GM12878 (cell line): ENCODE results near the gene GPR173. TPM values are rescaled to one million over a fixed set of nuclear protein-coding genes. Genes with fewer than 3 reads are reported as not detected.

Source experiments
- ATAC-seq: fragments of 200-7000 bp; cut with Tn5 transposase; 3 replicates; pipeline ENCODE4 v1.9.1; 2020; ENCODE audit warnings: mild to moderate bottlenecking, moderate library complexity
- BruUV-seq: library from RNA; stranded (reverse); fragments of 400-500 nt; replicated peaks from 2 replicates; lab custom pipeline; 2021; lab: Mats Ljungman, UMichigan
- CTCF ChIA-PET: fragments of 300-600 bp; sonication (Branson Sonifier 250); formaldehyde crosslinking; extraction: SDS; loops from one replicate; lab custom pipeline; 2021; ENCODE audit warnings: inconsistent platforms; lab: Yijun Ruan, JAX
- POLR2A ChIA-PET: fragments of 350-600 bp; formaldehyde crosslinking; extraction: SDS; loops from one replicate; lab custom pipeline; 2021; ENCODE audit warnings: inconsistent platforms; lab: Charles Lee
- RAD21 ChIA-PET: fragments of 300-600 bp; sonication (Branson Sonifier 250); formaldehyde crosslinking; loops from one replicate; lab custom pipeline; 2023; ENCODE audit warnings: antibody characterized with exemption; ENCODE audit not compliant: unreplicated experiment; lab: Charles Lee
- SMC1A ChIA-PET: fragments of 300-600 bp; sonication (Branson Sonifier 250); formaldehyde crosslinking; loops from one replicate; lab custom pipeline; 2023; ENCODE audit not compliant: unreplicated experiment, uncharacterized antibody; lab: Charles Lee
- DNase-seq: peaks from one replicate; pipeline ENCODE4 v3.0.0-alpha.2; 2011; ENCODE audit warnings: low read depth, low spot score
- FAIRE-seq: peaks from 3 replicates; lab custom pipeline; 2011; peaks lifted over from hg19 to GRCh38; lab: Jason Lieb, UNC
- H2AFZ ChIP-seq: 2 replicates; pipeline ENCODE4 v1.6.0; 2011; ENCODE audit warnings: low read depth, low read length, control low read depth; ENCODE audit not compliant: control insufficient read depth
- H3K27ac ChIP-seq: 2 replicates; pipeline ENCODE4 v1.5.1; 2011; ENCODE audit warnings: control low read depth; ENCODE audit not compliant: control insufficient read depth, insufficient read depth
- H3K27me3 ChIP-seq, 2 experiments: replicated peaks in 1 of 2; 2 replicates each; pipeline versions ENCODE4 v1.6.0 to v1.6.1; 2011; ENCODE audit warnings: low read length in 1 of 2; ENCODE audit not compliant: control insufficient read depth in 2 of 2, insufficient read depth in 2 of 2
- H3K36me3 ChIP-seq, 2 experiments: 2 replicates each; pipeline ENCODE4 v1.5.1; 2011; ENCODE audit warnings: low read length in 1 of 2; ENCODE audit not compliant: control insufficient read depth in 2 of 2, insufficient read depth in 2 of 2
- H3K4me1 ChIP-seq: 2 replicates; pipeline ENCODE4 v1.6.1; 2011; ENCODE audit warnings: mild to moderate bottlenecking, low read length, moderate library complexity, mixed read lengths; ENCODE audit not compliant: control insufficient read depth, insufficient read depth
- H3K4me2 ChIP-seq: 2 replicates; pipeline ENCODE4 v1.6.0; 2011; ENCODE audit warnings: control low read depth; ENCODE audit not compliant: control insufficient read depth, insufficient read depth
- H3K4me3 ChIP-seq: fragments of 200-600 bp; sonication (generic); 2 replicates; pipeline ENCODE4 v1.5.1; 2016
- H3K79me2 ChIP-seq: 2 replicates; pipeline ENCODE4 v1.6.0; 2011; ENCODE audit warnings: low read length; ENCODE audit not compliant: control insufficient read depth, insufficient read depth
- H3K9ac ChIP-seq: 2 replicates; pipeline ENCODE4 v1.8.0; 2011; ENCODE audit warnings: low read length, control low read depth, mixed read lengths; ENCODE audit not compliant: control insufficient read depth, insufficient read depth
- H3K9me3 ChIP-seq: replicated peaks from 3 replicates; pipeline ENCODE4 v1.5.1; 2011; ENCODE audit warnings: mild to moderate bottlenecking, low read length; ENCODE audit not compliant: control insufficient read depth, insufficient read depth
- H4K20me1 ChIP-seq: 2 replicates; pipeline ENCODE4 v1.6.0; 2011; ENCODE audit not compliant: control insufficient read depth, insufficient read depth
- ASH2L ChIP-seq: fragments of 300-600, 200-600 bp; sonication (generic); IDR thresholded peaks from 2 replicates; pipeline ENCODE4 v1.6.1; 2017; ENCODE audit warnings: low read depth, mild to moderate bottlenecking, borderline replicate concordance
- CREB1 ChIP-seq: IDR thresholded peaks from 2 replicates; pipeline ENCODE4 v1.6.1; 2012; ENCODE audit warnings: low read depth, mild to moderate bottlenecking, inconsistent platforms
- EED ChIP-seq: sonication (generic); IDR thresholded peaks from 2 replicates; pipeline ENCODE4 v1.6.1; 2016; ENCODE audit warnings: antibody characterized with exemption, low read depth
- EZH2 ChIP-seq: IDR thresholded peaks from 2 replicates; pipeline ENCODE4 v1.6.1; 2012; ENCODE audit warnings: low read depth, mild to moderate bottlenecking, control low read depth, inconsistent platforms, low read length, borderline replicate concordance; ENCODE audit not compliant: control insufficient read depth
- GATAD2B ChIP-seq: fragments of 450-650 bp; conservative IDR thresholded peaks from 2 replicates; pipeline ENCODE4 v1.6.1; 2017; ENCODE audit warnings: low read depth, mild to moderate bottlenecking, moderate library complexity
- MTA3 ChIP-seq: IDR thresholded peaks from 2 replicates; pipeline ENCODE4 v1.6.1; 2012; ENCODE audit warnings: low read length, inconsistent platforms, borderline replicate concordance
- MYB ChIP-seq: fragments of 150-350 bp; IDR thresholded peaks from 2 replicates; pipeline ENCODE4 v1.6.1; 2014; ENCODE audit warnings: mild to moderate bottlenecking, low read depth, low read length, borderline replicate concordance
- NFYB ChIP-seq: IDR thresholded peaks from 2 replicates; pipeline ENCODE4 v1.6.1; 2011; ENCODE audit warnings: low read depth, mild to moderate bottlenecking, low read length, improper control_type of control experiment, moderate library complexity; ENCODE audit not compliant: insufficient read depth
- NRF1 ChIP-seq: conservative IDR thresholded peaks from 2 replicates; pipeline ENCODE4 v1.6.1; 2011; ENCODE audit warnings: mild to moderate bottlenecking, low read depth, low read length, improper control_type of control experiment
- POLR2A ChIP-seq: IDR thresholded peaks from 2 replicates; pipeline ENCODE4 v1.6.1; 2011; ENCODE audit warnings: low read depth, mild to moderate bottlenecking, low read length
- POLR2AphosphoS5 ChIP-seq: IDR thresholded peaks from 2 replicates; pipeline ENCODE4 v1.6.1; 2011; ENCODE audit warnings: mild to moderate bottlenecking, low read length, inconsistent platforms
- SMC3 ChIP-seq: IDR thresholded peaks from 2 replicates; pipeline ENCODE4 v1.6.1; 2011; ENCODE audit warnings: low read length, improper control_type of control experiment, borderline replicate concordance
- SPI1 ChIP-seq: IDR thresholded peaks from 2 replicates; pipeline ENCODE4 v1.6.1; 2011; ENCODE audit warnings: low read depth, mild to moderate bottlenecking, low read length, moderate library complexity, borderline replicate concordance; ENCODE audit not compliant: insufficient read depth
- USF1 ChIP-seq: IDR thresholded peaks from 2 replicates; pipeline ENCODE4 v1.6.1; 2011; ENCODE audit warnings: borderline replicate concordance, low read depth, mild to moderate bottlenecking, moderate library complexity, mixed read lengths, low read length; ENCODE audit not compliant: insufficient read depth; ENCODE audit errors: extremely low read length
- ZBTB33 ChIP-seq: fragments of 450-650 bp; IDR thresholded peaks from 2 replicates; pipeline ENCODE4 v1.6.1; 2017; ENCODE audit warnings: mild to moderate bottlenecking
- WGBS: methylation state at CpG from one replicate; pipeline ENCODE4 v1.1.6; 2016; ENCODE audit warnings: low lambda C conversion rate; ENCODE audit not compliant: insufficient replicate concordance, insufficient coverage; ENCODE audit errors: missing lambda C conversion rate; 5-methylcytosine and 5-hydroxymethylcytosine counted together
- in situ Hi-C: fragments of 300-500 bp; cut with MboI; formaldehyde crosslinking; loops from 9 replicates; pipeline ENCODE4 v1.14.3; 2018; ENCODE audit warnings: mixed read lengths
- intact Hi-C: fragments of 100-400 bp; cut with micrococcal nuclease; formaldehyde crosslinking; loops from one replicate; pipeline ENCODE4 v1.14.2; 2022; ENCODE audit not compliant: unreplicated experiment
- polyA plus RNA-seq, 11 experiments: library from polyadenylated mRNA; depleted of rRNA in 4 of 11; unstranded in 6 of 11; stranded (reverse) in 5 of 11; fragments of >200 nt; fragmentation: Nextera tagmentation in 4 of 11; fragmentation: Illumina TruSeq in 1 of 11; extraction: Ambion mirVana in 4 of 11; extraction: Trizol in 1 of 11; gene quantifications; 1 replicate in 1 of 11; 2 replicates in 10 of 11; pipeline versions ENCODE4 v1.2.1 to v1.2.3, GENCODE V29; 2011 to 2016; ENCODE audit warnings: inconsistent platforms in 2 of 11, missing spikeins in 2 of 11, low read depth in 1 of 11
- total RNA-seq, 4 experiments: library from RNA; depleted of rRNA in 3 of 4; stranded (reverse); fragments of >200 nt in 3 of 4; fragmentation: Illumina TruSeq in 1 of 4; extraction: Trizol in 1 of 4; gene quantifications; 2 replicates each; pipeline versions ENCODE4 v1.2.1 to v1.2.3, GENCODE V29; 2013 to 2021

GPR173 gene
- total and polyA plus RNA-seq, 10 of the 15 experiments (the other 5 are each of a cell fraction or from before 2014, with no cell fraction given): 0.04 to 0.24 (median 0.12) TPM; not detected in 4

GRCh38 chrX:53088136-53088974, 39.8 kb downstream of the GPR173 start:
- H4K20me1 ChIP-seq: no peaks in the 10 kb centered on the region
- H3K4me3 ChIP-seq: peak overlapping the region; percentile 32
- H3K27me3 ChIP-seq: no peaks in the 10 kb centered on the region
- no peak for DNase-seq
- POLR2A ChIA-PET: no interaction called here
- WGBS: 48% methylated on average over 48 of the region's 51 CpGs
- CTCF ChIA-PET: interaction anchor here (1.7 to 3.7 kb wide), 2 partner anchors 17 to 22 kb away, joined by 5 to 33 read pairs; no protein-coding TSS in a partner anchor
- ATAC-seq: peak; percentile 77
- H3K4me1 ChIP-seq: no peaks in the 10 kb centered on the region
- H3K9me3 ChIP-seq: no peaks in the 10 kb centered on the region
- no TSS peak for BruUV-seq
- intact Hi-C loops: no loop called here
- RAD21 ChIA-PET: no interaction called here
- no peaks in the 10 kb centered on the region; the same call in 1 of the 2 replicates for H3K79me2 ChIP-seq
- no peak overlapping the region for H3K9ac ChIP-seq
- in situ Hi-C loops: no loop called here
- FAIRE-seq: no peak
- H3K36me3 ChIP-seq: peaks cover 0 to 5% of the 10 kb centered on the region in 2 experiments; a peak in 1 of 4 replicates
- H2AFZ ChIP-seq: peak overlapping the region; percentile 24; the same call in 1 of the 2 replicates
- peak overlapping the region; percentile 80 for H3K4me2 ChIP-seq
- no peak overlapping the region for H3K27ac ChIP-seq
- SMC1A ChIA-PET: interaction anchor here (0.7 to 2.0 kb wide), 3 partner anchors 16 to 90 kb away, joined by 3 to 9 read pairs (median 5); no protein-coding TSS in a partner anchor
- TF ChIP-seq SMC3: no peak
- TF ChIP-seq POLR2A: peak; percentile 73
- no peak; the same call in 1 of the 2 replicates for TF ChIP-seq MTA3
- no peak for TF ChIP-seq MYB
- no peak for TF ChIP-seq EED
- TF ChIP-seq NFYB: peak; percentile 54; the same call in 1 of the 2 replicates
- 0 out of 2 replicates have a peak, but pooled peaks have one; percentile 51 for TF ChIP-seq CREB1
- TF ChIP-seq ZBTB33: no peak
- no peak for TF ChIP-seq EZH2
- no peak for TF ChIP-seq GATAD2B
- peak; percentile 42; the same call in 1 of the 2 replicates for TF ChIP-seq NRF1
- peak; percentile 67 for TF ChIP-seq POLR2AphosphoS5
- TF ChIP-seq ASH2L: no peak
- TF ChIP-seq USF1: no peak
- TF ChIP-seq SPI1: peak; percentile 8; the same call in 1 of the 2 replicates
